KG1 (cell line): ENCODE results near the gene BCL2.
A peak's percentile ranks its signal among the peaks of the same experiment; 100 is the strongest.
"Not testable (repeated sequence)": the region's sequence is repeated elsewhere in the genome, so short reads cannot be mapped to it uniquely, and the experiment has no call there.

Experiments
- DNase-seq: peaks from one replicate; lab custom pipeline; 2025; lab: John Stamatoyannopoulos, UW

The BCL2 gene

DNA sequence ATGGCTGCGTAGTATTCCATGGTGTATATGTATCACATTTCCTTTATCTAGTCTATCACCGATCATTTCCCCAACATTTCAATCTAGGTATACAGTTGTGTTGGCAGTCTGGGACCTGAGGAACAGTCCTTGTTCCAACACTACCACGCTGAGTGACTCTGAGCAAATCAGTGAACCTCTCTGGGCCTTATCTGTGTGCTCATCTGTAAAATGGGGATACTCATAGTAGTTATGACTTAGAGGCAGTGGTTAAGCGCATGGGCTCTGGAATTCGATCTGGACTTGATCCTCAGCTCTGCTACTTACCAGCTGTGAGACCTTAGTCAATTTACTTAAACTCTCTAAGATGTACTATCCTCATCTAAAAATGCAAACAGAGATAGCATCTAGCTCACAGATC is 85.1 kb downstream of the BCL2 start:
- DNase-seq, result no peak

DNA sequence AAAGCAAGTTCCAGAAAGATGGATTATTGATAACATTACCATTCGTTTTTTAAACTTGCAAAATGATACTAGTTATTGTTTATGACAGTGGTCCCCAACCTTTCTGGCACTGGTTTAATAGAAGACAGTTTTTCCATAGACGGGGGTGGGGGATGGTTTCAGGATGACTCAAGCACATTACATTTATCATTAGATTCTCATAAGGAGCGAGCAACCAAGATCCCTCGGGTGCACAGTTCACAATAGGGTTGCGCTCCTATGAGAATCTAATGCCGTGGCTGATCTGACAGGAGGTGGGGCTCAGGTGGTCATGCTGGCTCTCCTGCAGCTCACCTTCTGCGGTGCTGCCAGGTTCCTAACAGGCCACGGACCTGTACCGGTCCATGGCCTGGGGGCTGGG is 86.2 kb downstream of the BCL2 start:
- DNase-seq, result no peak

DNA sequence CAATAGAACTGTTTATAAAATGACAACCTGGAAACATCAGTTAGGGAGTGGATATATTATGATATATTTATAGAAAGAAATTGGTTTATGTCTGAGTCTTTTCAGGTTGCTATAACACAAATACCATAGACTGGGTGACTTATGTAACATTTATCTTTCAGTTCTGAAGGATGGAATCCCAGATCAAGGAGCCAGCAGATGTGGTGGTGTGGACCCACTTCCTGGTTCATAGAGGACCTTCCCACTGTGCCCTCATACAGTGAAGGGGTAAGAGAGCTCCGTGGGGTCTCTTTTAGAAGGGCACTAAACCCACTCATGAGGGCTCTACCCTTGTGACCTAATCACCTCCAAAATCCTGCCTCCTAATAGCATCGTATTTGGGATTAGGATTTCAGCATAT is 86.7 kb downstream of the BCL2 start:
- DNase-seq, result no peak

DNA sequence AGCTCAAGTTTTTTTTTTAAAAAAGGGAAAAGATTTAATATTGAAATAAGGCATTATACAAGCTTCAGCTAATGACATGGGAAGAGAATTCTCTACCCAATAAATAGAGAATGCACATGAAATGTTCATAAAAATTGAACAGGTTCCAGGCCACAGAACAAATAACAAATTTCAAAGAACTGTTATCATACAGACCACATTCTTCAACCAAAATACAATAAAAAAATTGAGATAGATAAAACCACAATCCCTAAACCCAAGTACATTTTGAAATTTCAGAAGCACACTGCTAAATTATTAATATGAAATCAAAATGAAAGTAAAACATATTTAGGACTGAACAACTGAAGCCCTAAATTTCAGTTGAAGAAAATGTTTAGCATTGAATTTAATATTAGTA is 89.6 kb downstream of the BCL2 start:
- no peak for DNase-seq

DNA sequence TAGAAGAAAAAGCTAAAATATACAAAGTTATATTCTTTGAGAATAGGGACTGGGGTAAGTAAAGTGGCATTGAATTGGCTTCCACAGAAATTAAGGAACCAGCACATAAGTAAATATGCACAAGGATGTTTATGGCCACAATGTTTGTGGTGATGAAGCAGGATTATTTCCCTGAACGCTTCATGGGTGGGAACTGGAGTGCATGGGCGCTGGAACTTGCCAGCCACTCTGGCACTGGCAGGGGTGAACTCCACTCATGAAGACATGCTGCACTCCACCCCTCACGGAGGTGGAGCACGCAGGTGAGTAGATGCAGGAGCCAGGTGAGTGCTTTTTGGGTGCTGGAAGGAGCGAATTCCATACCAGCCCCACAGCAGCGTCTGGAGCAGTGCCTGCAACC is 94.1 kb downstream of the BCL2 start:
- DNase-seq, result no peak

DNA sequence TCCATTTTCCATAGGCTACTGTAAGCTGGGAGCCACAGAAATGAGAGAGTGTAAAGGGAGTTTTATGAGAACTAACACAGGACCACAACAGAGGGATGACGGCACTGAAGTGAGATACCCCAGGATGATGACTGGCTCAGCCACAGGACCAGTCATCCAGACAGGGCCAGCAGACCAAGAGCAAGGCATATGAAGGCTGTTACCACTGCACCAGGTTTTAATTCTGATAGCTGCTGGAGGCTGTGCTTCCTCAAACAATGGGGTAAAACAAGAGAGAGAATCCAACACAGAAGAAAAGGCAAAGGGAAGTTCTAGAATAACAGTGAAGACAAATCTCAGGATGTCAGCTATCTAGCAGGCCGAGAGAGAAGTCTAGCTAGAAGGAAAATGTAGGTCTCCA is 94.9 kb downstream of the BCL2 start:
- no peak for DNase-seq

DNA sequence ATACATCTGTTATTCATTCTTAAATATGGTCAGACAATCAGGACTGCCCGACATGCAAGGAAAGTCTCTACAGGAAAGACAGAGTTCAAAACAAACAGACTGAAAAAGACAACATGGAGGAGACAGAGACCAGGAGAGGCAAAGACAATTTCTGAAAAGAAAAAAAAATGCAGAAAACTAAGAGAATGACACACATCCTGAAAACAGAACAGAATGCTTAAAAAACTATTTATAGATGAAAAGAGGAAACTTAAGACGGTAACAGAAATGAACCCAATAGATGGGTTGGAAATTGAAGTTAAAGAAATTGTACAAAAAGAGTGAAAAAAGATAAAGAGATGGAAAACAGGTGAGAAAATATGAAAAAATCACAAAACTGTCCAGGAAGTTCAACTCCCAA is 95.7 kb downstream of the BCL2 start:
- DNase-seq, result no peak

DNA sequence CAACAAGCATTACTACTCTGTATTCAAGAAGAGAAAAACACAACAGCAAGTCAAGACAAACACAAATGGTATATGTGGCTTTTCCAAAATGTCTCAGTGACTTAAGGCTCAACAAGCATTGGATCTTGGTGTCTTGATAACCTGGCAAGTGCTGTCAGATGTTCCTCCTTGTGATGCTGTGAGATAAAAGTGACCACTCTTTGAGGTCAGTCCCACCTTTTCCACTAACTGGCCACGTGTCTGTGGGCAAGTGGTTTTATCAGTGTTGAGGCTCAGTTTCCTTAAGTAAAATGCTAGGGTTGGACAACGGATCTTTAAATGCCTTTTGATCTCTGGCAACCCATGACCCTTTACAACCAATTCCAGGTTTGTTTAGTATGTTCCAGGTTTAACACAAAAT is 98.7 kb downstream of the BCL2 start:
- no peak for DNase-seq

DNA sequence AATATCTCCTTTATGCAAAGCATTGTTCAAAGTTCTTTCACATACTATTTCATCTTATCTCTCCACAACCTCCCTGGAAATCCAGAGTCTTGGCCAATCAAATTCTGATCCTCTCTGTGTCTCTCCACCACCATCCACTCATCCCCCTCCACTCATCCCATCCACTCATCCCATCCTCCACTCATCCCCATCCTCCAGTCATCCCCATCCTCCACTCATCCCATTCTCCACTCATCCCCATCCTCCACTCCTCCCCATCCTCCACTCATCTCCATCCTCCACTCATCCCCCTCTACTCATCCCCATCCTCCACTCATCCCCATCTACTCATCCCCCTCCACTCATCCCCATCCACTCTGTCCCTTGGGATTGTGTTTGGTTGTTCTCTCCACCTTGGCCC is 101.1 kb downstream of the BCL2 start:
- DNase-seq, result no peak

DNA sequence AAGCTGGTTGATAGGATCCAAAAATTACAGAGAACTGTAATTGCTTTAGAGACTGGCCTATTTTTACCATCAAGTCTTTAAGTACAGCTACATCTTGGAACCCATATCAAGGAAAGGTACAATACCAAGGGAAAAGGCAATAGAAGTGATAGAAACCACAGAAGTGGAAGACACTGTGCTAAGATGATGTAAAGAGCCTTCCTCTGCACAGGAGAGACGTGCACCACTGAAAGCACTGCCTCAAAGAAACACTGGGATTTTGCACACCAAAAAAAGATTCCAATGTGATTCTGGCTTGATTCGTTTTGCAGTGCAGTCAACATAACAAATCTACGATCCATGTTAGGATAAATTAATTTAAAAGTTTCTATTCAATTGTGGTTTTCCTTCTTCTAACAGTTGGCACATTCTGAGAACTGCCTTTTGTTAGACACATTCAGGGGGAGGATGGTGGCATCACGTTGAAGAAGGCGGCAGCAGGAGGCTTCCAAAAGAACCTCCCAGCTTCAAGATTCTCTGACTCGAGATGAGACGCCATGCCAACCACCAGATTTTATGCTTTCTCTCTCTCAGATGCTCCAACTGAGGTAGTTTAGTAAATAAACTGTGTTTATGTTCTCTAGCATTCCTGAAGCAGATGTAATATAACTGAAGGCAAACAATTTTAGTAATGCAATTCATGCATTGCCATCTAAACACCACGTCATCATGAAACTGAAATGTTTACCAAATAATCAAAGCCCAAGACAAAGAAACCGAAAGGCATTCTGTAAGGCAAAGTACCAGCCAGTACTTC is 102.9 kb downstream of the BCL2 start:
- no peak for DNase-seq

DNA sequence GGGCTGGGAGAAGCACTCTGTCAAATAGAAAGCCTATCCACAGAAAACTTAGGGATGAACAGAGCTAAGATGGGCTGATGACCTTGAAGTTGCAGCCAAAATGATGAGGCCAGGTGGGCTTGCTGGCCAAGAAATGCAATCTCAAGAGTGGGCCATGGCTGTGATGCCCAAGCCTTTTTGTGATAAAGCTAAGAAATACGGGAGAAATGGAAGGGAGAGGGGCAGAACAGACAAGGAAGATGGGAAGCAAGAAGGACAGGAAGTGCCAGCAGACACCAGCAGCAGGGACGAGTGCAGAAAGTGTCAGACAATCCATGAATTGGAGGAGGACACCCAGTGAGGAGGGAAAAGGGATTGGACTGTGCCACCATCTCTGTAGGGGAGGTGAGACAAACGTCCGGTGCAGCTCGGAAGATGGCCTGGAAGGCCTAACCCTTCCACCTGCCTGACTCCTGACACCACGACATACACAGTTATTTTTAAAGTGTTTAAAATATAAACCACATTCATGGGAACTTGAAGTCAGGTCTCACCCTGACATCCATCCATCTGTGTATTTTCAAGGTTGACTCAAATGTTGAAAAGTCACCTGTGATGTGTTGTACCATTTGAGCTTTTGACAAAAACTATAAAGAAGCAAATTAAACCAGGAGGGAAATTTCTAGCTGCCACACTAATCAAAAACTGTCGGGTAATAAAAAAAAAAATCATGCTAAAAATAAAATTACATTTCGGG is 105.5 kb downstream of the BCL2 start:
- no peak for DNase-seq

DNA sequence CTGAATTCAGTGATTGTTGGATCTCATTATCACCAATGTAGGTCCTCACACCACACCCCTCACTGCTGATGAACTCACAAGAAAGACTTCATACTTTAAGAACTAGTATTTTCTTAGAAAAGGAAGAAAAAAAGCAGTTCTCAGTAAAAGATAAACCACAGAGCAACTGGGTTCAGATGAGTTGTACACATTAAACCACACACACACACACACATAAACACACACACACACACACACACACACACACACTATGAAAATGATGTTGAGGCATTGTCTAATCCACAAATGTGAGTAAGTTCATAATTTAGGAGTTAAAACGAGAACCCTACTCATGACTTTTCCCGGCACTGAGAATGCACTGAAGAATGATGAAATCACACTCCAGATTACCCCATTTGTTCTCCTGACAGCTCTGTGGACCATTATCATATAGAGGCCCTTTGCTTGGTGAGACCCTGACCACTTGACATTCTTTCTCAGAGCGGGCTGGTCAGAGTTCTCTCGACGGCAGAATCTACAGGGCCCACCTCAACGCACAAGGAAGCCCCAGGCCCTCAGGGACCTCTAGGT is 106.2 kb downstream of the BCL2 start:
- DNase-seq, result no peak

DNA sequence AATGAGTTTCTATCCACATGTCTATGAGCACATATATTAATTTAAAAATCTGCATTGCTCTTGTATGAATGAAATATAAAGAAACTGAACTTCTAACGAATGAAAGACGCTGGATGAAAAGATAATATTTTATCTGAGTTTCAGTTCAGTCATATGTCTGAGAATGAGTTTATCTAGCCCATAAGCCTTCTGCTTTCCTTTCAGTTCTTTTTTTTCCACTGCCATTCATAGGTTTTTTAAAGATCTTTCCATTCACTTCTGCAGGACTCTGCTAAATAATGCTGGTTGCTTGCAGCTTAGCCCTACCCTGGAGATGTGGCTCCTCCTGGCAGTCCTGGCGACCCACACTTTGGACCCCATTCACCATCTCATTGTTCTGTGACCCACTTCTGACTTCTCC is 109.0 kb downstream of the BCL2 start:
- DNase-seq, result no peak

DNA sequence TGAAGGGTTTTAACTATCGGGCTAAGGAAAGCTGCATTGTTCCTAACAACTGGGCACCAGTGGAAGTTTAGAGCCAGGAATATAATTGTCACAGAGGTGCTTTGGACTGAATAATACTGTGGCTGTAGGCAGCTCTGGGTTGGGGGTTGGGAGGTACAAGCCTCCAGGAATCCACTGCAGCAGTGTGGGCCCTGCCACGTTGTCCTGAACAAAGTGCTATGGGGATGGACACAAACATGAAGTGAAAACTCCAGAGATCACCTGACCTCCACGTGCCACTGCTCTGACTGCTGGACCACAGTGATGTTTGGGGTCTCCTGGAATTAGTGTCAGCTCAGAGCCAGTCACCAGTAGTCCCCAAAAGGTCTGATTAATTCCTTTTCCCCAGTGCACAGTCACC is 110.9 kb downstream of the BCL2 start:
- DNase-seq, result no peak

DNA sequence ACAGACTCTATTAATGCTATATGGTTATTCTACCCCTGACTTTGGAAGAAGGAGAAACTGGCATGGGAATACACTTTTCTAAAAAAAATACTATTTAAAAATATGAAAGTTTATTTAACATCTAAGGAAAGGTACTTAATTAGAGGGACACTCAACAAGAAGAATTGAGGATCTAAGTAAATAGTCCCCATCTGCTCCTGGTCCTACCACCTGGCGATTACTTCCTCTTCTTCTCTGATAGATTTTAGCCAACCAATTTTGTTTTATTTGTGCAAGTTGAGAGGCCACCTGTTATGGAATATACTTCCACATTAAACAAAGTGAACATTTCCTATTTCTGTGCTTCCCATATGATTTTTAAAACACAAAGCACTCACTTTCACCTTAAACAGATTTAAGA is 111.7 kb downstream of the BCL2 start:
- no peak for DNase-seq

DNA sequence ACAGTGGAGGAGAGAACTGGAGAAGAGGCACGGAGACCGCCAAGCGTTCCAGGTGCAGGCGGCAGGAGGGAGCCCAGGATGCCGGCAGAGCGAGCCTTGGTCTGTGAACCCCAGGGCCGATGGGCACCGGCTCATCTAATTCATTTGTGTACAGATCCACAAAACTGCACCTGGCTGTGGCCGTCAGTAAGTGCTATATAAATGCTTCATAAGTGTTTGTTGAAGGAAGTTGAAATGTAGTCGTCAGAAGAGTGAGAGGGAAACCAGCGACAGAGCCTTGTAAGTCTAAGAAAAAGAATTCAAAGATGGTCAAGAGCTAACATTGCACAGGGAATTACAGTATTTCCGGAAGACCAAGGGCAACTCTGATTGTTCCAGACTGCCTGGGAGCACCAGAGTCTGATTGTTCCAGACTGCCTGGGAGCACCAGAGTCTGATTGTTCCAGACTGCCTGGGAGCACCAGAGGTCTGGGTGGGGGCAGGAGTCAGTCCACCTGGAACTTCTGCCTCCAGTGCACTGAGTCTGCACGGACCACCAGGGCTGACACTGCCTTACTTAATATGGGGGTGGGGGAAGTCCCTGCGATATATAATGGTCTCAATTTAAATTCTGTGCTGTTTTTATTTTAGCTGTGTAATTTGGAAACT is 112.3 kb downstream of the BCL2 start:
- DNase-seq, result no peak

DNA sequence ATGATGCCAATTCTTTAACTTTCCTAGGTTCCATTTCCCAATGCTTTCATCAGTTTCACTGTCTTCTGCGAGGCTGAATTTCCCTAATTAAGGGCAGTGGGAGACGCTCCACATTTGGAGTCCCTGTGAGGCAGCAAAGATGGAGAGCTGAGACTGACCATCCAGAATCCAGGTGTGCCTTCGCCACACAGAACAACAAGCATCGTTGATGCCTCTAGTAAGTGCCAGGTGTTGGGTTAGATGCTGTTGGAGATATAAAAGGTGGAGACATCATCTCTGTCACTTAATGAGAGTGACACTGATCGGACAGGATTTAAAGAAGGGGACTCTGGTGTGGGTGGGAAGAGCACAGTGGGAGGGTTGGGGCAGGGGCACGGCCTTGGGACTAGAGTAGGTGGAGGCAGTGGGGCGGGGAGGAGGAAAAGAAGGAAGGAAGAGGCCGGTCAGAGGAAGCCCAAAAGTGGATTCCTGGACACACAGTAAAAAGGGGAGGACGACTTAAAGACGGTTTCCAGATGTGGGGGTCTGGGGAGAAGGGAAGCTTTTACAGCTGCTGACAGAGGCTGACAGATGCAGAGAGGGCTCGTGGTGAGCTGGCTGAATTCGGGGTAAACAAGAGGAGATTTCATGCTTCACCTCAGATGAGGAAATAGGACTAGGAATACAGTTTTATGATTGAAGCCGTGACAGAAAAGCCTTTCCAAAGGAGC is 113.0 kb downstream of the BCL2 start:
- DNase-seq, result no peak

DNA sequence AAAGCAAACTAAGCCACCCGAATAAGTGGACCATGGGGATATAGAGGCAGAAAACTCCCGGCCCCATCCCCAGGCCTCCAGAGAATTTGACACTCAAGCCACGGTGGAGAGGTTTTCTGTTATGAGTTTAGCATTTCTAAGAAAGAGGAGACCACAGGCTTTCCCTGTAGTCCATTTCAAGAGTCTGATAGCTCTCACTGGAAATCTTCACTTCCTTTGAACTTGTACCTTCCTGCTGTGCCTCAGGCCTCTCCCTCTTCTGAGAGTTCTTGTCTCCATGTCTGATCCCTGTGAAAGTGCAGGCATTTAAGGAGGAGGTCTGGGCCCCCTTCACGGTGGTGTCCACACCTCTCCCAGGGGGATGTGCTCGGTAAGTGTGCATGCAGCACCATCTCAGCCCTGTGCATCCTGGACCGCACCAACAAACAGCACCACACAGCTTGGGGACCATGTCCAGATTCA is 113.7 kb downstream of the BCL2 start:
- no peak for DNase-seq

DNA sequence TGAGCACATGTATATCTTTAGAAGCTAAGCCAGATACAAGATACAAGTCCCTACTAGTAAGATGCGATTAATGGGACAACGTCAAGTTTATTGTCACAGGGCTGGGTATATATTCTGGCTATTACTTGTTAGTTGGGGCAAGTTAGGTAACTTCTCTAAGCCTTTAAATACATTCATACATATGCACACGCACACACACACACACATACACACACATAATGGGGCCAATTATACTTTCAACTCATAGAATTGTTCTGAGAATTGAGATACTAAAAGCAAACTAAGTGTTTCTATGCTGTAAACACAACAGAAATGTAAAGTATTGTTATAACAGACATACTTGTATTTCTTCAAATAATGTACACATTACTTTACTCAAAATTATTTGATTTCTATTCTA is 116.1 kb downstream of the BCL2 start:
- no peak for DNase-seq

DNA sequence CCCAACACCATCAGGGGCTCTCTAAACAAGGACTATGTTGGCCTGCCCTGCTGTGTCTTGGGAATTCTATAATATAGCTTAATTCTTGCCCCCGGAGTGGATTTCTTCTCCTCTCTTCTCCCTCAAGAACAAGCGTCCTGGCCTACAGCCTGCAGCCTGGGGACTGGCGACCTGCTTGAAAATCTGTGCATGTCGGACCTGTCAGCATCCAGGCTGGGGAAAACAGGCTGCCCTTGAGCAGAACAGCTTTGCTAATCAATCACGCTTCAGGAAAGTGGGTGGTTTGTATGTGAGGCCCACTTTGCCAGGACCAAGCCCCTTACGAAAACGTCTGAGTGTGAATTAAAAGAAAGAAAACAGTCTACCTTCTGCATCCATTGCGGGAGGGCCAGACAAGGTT is 116.7 kb downstream of the BCL2 start:
- no peak for DNase-seq

DNA sequence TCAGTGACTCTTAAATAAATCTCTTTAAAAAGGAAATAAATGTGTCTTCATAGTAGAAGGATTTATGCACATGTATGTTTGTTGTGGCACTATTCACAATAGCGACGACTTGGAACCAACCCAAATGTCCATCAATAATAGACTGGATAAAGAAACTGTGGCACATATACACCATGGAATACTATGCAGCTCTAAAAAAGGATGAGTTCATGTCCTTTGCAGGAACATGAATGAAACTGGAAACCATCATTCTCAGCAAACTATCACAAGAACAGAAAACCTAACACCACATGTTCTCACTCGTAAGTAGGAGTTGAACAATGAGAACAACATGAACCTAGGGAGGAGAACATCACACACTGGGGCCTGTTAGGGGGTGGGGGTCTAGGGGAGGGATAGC is 118.1 kb downstream of the BCL2 start:
- DNase-seq, result not testable (repeated sequence)

DNA sequence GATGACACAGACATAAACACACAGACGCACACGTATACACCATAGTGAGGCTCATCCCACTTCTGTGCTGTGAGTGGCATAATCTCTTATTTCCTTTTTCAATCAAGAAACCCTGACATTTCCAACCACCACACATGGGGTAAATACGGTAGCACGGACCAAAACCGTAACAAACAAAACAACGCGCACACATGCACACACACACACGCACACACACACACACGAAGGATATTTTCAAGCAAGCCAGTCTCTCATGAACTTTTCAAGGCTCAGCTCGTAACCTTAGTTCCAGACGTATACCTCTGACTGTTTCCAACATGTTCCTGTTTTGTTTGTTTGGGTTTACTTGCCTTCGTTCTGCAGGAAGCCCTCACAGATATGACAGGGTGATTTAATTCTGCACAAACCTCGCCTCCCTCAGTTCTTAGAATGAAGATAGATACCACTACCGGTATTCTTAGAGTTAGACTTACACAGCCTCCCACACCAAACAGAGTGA is 119.8 kb downstream of the BCL2 start:
- DNase-seq, result peak; percentile 62
